SK-N-SH (cell line): ENCODE data around the gene MYO9A. TPM values are rescaled to one million over a fixed set of nuclear protein-coding genes. Genes with fewer than 3 reads are reported as not detected.

Source experiments
- CTCF ChIA-PET: fragments of 300-600, 350-600 bp; formaldehyde crosslinking; extraction: SDS; loops from one replicate; lab custom pipeline; 2021; lab: Yijun Ruan, JAX
- POLR2A ChIA-PET: fragments of 350-600 bp; sonication (Branson Sonifier 250); formaldehyde crosslinking; extraction: SDS; loops from one replicate; lab custom pipeline; 2020; ENCODE audit warnings: antibody characterized with exemption, inconsistent platforms; lab: Yijun Ruan, JAX
- DNase-seq: peaks from one replicate; pipeline ENCODE4 v3.0.0; 2012
- H2AFZ ChIP-seq: fragments of 200-600 bp; sonication (generic); 2 replicates; pipeline ENCODE4 v1.8.1; 2016; ENCODE audit warnings: antibody characterized with exemption, mild to moderate bottlenecking, low read depth
- H3F3A ChIP-seq: fragments of 200-600 bp; sonication (generic); replicated peaks from 2 replicates; pipeline ENCODE3; 2016; ENCODE audit warnings: antibody characterized with exemption, mild to moderate bottlenecking; ENCODE audit not compliant: insufficient read depth
- H3K27ac ChIP-seq, 2 experiments: fragments of 200-500 bp in 1 of 2; fragments of 200-600 bp in 1 of 2; sonication (Bioruptor generic) in 1 of 2; sonication (generic), shearing (Covaris generic) in 1 of 2; 2 replicates each; pipeline versions ENCODE4 v1.5.1 to v1.6.1; 2014 to 2016; ENCODE audit warnings: low read depth in 2 of 2, inconsistent platforms in 1 of 2, low read length in 1 of 2, mild to moderate bottlenecking in 1 of 2, mixed read lengths in 1 of 2
- H3K27me3 ChIP-seq: fragments of 200-600 bp; sonication (generic), shearing (Covaris generic); 2 replicates; pipeline ENCODE4 v1.6.1; 2016; ENCODE audit warnings: mixed run types; ENCODE audit not compliant: insufficient read depth
- H3K36me3 ChIP-seq, 2 experiments: fragments of 200-500 bp in 1 of 2; fragments of 200-600 bp in 1 of 2; sonication (Bioruptor generic) in 1 of 2; sonication (generic) in 1 of 2; replicated peaks in 1 of 2; 2 replicates each; pipeline versions ENCODE3 to v1.5.1; 2014 to 2016; ENCODE audit warnings: low read length in 1 of 2, mild to moderate bottlenecking in 1 of 2; ENCODE audit not compliant: insufficient read depth in 2 of 2, control insufficient read depth in 1 of 2
- H3K4me1 ChIP-seq, 2 experiments: fragments of 200-500 bp in 1 of 2; fragments of 200-600 bp in 1 of 2; sonication (Bioruptor generic) in 1 of 2; sonication (generic), shearing (Covaris generic) in 1 of 2; 2 replicates each; pipeline versions ENCODE4 v1.5.1 to v1.6.1; 2014 to 2016; ENCODE audit warnings: low read depth in 1 of 2, low read length in 1 of 2, mixed run types in 1 of 2; ENCODE audit not compliant: insufficient read depth in 2 of 2, control insufficient read depth in 1 of 2
- H3K4me2 ChIP-seq: fragments of 200-600 bp; sonication (generic), shearing (Covaris generic); 2 replicates; pipeline ENCODE4 v1.6.1; 2017; ENCODE audit warnings: mixed run types
- H3K4me3 ChIP-seq, 2 experiments: fragments of 200-500 bp in 1 of 2; fragments of 200-600 bp in 1 of 2; sonication (Bioruptor generic) in 1 of 2; sonication (generic), shearing (Covaris generic) in 1 of 2; 2 replicates each; pipeline versions ENCODE4 v1.5.1 to v1.8.1; 2014 to 2016; ENCODE audit warnings: low read depth in 2 of 2, inconsistent platforms in 1 of 2, low read length in 1 of 2, mild to moderate bottlenecking in 1 of 2, mixed read lengths in 1 of 2, moderate library complexity in 1 of 2
- H3K79me2 ChIP-seq: fragments of 200-600 bp; sonication (generic); 2 replicates; pipeline ENCODE4 v1.8.1; 2017; ENCODE audit warnings: mild to moderate bottlenecking; ENCODE audit not compliant: insufficient read depth
- H3K9ac ChIP-seq: fragments of 200-600 bp; sonication (generic); 2 replicates; pipeline ENCODE4 v1.6.1; 2017; ENCODE audit warnings: mixed run types
- H3K9me2 ChIP-seq: fragments of 200-600 bp; sonication (generic); 2 replicates; pipeline ENCODE4 v1.6.1; 2017; ENCODE audit warnings: mixed run types
- H3K9me3 ChIP-seq: fragments of 200-600 bp; sonication (generic); 2 replicates; pipeline ENCODE4 v1.6.1; 2017; ENCODE audit warnings: mixed run types, mild to moderate bottlenecking, moderate library complexity
- H4K20me1 ChIP-seq: fragments of 200-600 bp; sonication (generic); 2 replicates; pipeline ENCODE4 v1.6.1; 2017; ENCODE audit warnings: mild to moderate bottlenecking, mixed run types; ENCODE audit not compliant: insufficient read depth
- CTCF ChIP-seq: fragments of 200-600 bp; sonication (generic); IDR thresholded peaks from 2 replicates; pipeline ENCODE4 v1.6.1; 2017; ENCODE audit warnings: antibody characterized with exemption, mild to moderate bottlenecking, moderate library complexity
- FOSL2 ChIP-seq: IDR thresholded peaks from 2 replicates; pipeline ENCODE4 v1.4.0; 2012; ENCODE audit warnings: low read depth, mild to moderate bottlenecking, moderate library complexity, borderline replicate concordance
- FOXJ3 ChIP-seq: sonication (generic); formaldehyde crosslinking; IDR thresholded peaks from 2 replicates; pipeline ENCODE4 v1.5.1; 2020; ENCODE audit warnings: mild to moderate bottlenecking, missing genetic modification reagents
- GABPA ChIP-seq: IDR thresholded peaks from 2 replicates; pipeline ENCODE4 v1.4.0; 2012; ENCODE audit warnings: low read depth, mild to moderate bottlenecking
- MAX ChIP-seq: IDR thresholded peaks from 2 replicates; pipeline ENCODE4 v1.4.0; 2012; ENCODE audit warnings: low read depth
- MEF2A ChIP-seq: IDR thresholded peaks from 2 replicates; pipeline ENCODE4 v1.4.0; 2012; ENCODE audit warnings: low read depth, borderline replicate concordance
- NFIC ChIP-seq: IDR thresholded peaks from 2 replicates; pipeline ENCODE4 v1.4.0; 2012; ENCODE audit warnings: borderline replicate concordance
- NRF1 ChIP-seq: IDR thresholded peaks from 2 replicates; pipeline ENCODE4 v1.6.1; 2012; ENCODE audit warnings: low read depth, mild to moderate bottlenecking, low read length
- PBX3 ChIP-seq: IDR thresholded peaks from 2 replicates; pipeline ENCODE4; 2012
- RAD21 ChIP-seq: IDR thresholded peaks from 2 replicates; pipeline ENCODE4 v1.6.1; 2012; ENCODE audit warnings: mild to moderate bottlenecking, low read length
- RXRA ChIP-seq: IDR thresholded peaks from 2 replicates; pipeline ENCODE4 v1.4.0; 2012; ENCODE audit warnings: low read depth, mild to moderate bottlenecking, borderline replicate concordance
- SIN3A ChIP-seq: IDR thresholded peaks from 2 replicates; pipeline ENCODE4 v1.6.1; 2012; ENCODE audit warnings: low read depth, mild to moderate bottlenecking, low read length, moderate library complexity, borderline replicate concordance
- SMC3 ChIP-seq: IDR thresholded peaks from 2 replicates; pipeline ENCODE4 v1.6.1; 2012; ENCODE audit warnings: low read depth, low read length, improper control_type of control experiment
- TAF1 ChIP-seq: IDR thresholded peaks from 2 replicates; pipeline ENCODE4 v1.6.1; 2012; ENCODE audit warnings: low read depth, mild to moderate bottlenecking, low read length, moderate library complexity, borderline replicate concordance
- USF1 ChIP-seq: IDR thresholded peaks from 2 replicates; pipeline ENCODE4 v1.4.0; 2012; ENCODE audit warnings: low read depth, borderline replicate concordance
- USF2 ChIP-seq: fragments of 150-350 bp; IDR thresholded peaks from 2 replicates; pipeline ENCODE4 v1.6.1; 2017; ENCODE audit warnings: antibody characterized with exemption, low read length, low read depth, borderline replicate concordance
- YY1 ChIP-seq: IDR thresholded peaks from 2 replicates; pipeline ENCODE4 v1.4.0; 2012; ENCODE audit warnings: low read depth, mild to moderate bottlenecking
- polyA plus RNA-seq, 3 experiments: library from polyadenylated mRNA; depleted of rRNA; stranded (reverse); fragments of >200 nt; gene quantifications; 2 replicates each; pipeline ENCODE4 v1.2.3, GENCODE V29; 2012

MYO9A gene
- polyA plus RNA-seq, 1 of the 3 experiments (the other 2 are of a cell fraction): 4.1 TPM

GRCh38 chr15:71775856-71776255, 342.1 kb downstream of the MYO9A start:
- Histone ChIP-seq H3K4me1 (peaks cover 0 to 5% of the 10 kb centered on the region in 2 experiments; a peak in 1 of 4 replicates), H3K79me2 (no peaks in the 10 kb centered on the region), H4K20me1 (no peaks in the 10 kb centered on the region), H3K9ac (no peak overlapping the region)
- TF ChIP-seq CTCF (no peak), SIN3A (no peak), MEF2A (no peak), FOSL2 (no peak), FOXJ3 (no peak), USF1 (no peak), GABPA (no peak), SMC3 (no peak), NFIC (no peak), YY1 (no peak), NRF1 (no peak), TAF1 (no peak), RAD21 (no peak), MAX (no peak), PBX3 (no peak), RXRA (no peak), USF2 (no peak)
- TF ChIP-seq, all 33 proteins: peak for 0
- ChIA-PET CTCF (interaction anchor here (0.6 to 7.7 kb wide), 3 partner anchors 26 to 560 kb away, joined by 3 to 58 read pairs (median 9); no protein-coding TSS in a partner anchor), POLR2A (no interaction called here)
- Histone ChIP-seq H3K27me3 (no peaks in the 10 kb centered on the region), H2AFZ (no peak overlapping the region), H3K27ac (no peak overlapping the region), H3K4me3 (no peak overlapping the region), H3K4me2 (no peak overlapping the region), H3F3A (peaks cover 7% of the 10 kb centered on the region), H3K9me3 (no peaks in the 10 kb centered on the region), H3K36me3 (peaks cover 0 to 16% of the 10 kb centered on the region in 2 experiments), H3K9me2 (no peaks in the 10 kb centered on the region)
- DNase-seq: no peak
